Astrocyte (in vitro differentiated cells and primary cell): Measurements from ENCODE around the gene TTYH1. TPM values are rescaled to one million over a fixed set of nuclear protein-coding genes. Genes with fewer than 3 reads are reported as not detected.

Experiments
- DNase-seq: peaks from one replicate; pipeline ENCODE4 v3.0.0-alpha.2; 2010; ENCODE audit warnings: low read depth
- FAIRE-seq: peaks from 2 replicates; lab custom pipeline; 2011; peaks lifted over from hg19 to GRCh38; lab: Jason Lieb, UNC
- H2AFZ ChIP-seq: 2 replicates; pipeline ENCODE4 v1.6.0; 2012; ENCODE audit warnings: low read depth, low read length, inconsistent platforms
- H3K27ac ChIP-seq: 2 replicates; pipeline ENCODE4 v1.5.1; 2011; ENCODE audit warnings: low read depth, low read length, inconsistent platforms
- H3K27me3 ChIP-seq: 2 replicates; pipeline ENCODE4 v1.6.0; 2011; ENCODE audit warnings: low read length, inconsistent platforms; ENCODE audit not compliant: insufficient read depth
- H3K36me3 ChIP-seq: 2 replicates; pipeline ENCODE4 v1.5.1; 2011; ENCODE audit warnings: low read length, inconsistent platforms; ENCODE audit not compliant: insufficient read depth
- H3K4me1 ChIP-seq: 2 replicates; pipeline ENCODE4 v1.5.1; 2011; ENCODE audit warnings: low read length, inconsistent platforms; ENCODE audit not compliant: insufficient read depth
- H3K4me2 ChIP-seq: 2 replicates; pipeline ENCODE4 v1.6.0; 2012; ENCODE audit warnings: low read length, inconsistent platforms
- H3K4me3 ChIP-seq: 2 replicates; pipeline ENCODE4 v1.5.1; 2011; ENCODE audit warnings: low read depth, mild to moderate bottlenecking, low read length, inconsistent platforms; ENCODE audit not compliant: insufficient read depth
- H3K79me2 ChIP-seq: 2 replicates; pipeline ENCODE4 v1.6.0; 2012; ENCODE audit warnings: mild to moderate bottlenecking, low read length, inconsistent platforms; ENCODE audit not compliant: insufficient read depth
- H3K9ac ChIP-seq: 2 replicates; pipeline ENCODE4 v1.6.0; 2012; ENCODE audit warnings: mild to moderate bottlenecking, low read length, inconsistent platforms
- H3K9me3 ChIP-seq: 2 replicates; pipeline ENCODE4 v1.5.1; 2012; ENCODE audit warnings: low read depth, mild to moderate bottlenecking, low read length, inconsistent platforms; ENCODE audit not compliant: insufficient read depth
- H4K20me1 ChIP-seq: 2 replicates; pipeline ENCODE4 v1.6.0; 2012; ENCODE audit warnings: low read length, inconsistent platforms; ENCODE audit not compliant: insufficient read depth
- H3K27ac Mint-ChIP-seq: one replicate; pipeline ENCODE4 v1.8.0; 2021; ENCODE audit warnings: mild to moderate bottlenecking, mixed read lengths; ENCODE audit not compliant: unreplicated experiment
- H3K27me3 Mint-ChIP-seq: one replicate; pipeline ENCODE4 v1.8.0; 2021; ENCODE audit warnings: low read depth, mixed read lengths; ENCODE audit not compliant: unreplicated experiment
- H3K36me3 Mint-ChIP-seq: one replicate; pipeline ENCODE4 v1.8.0; 2021; ENCODE audit warnings: low read depth, mixed read lengths; ENCODE audit not compliant: unreplicated experiment
- H3K4me1 Mint-ChIP-seq: one replicate; pipeline ENCODE4 v1.8.0; 2021; ENCODE audit warnings: low read depth, mixed read lengths; ENCODE audit not compliant: unreplicated experiment
- H3K4me3 Mint-ChIP-seq: one replicate; pipeline ENCODE4 v1.8.0; 2021; ENCODE audit warnings: mild to moderate bottlenecking, moderate library complexity, mixed read lengths; ENCODE audit not compliant: unreplicated experiment
- H3K9me3 Mint-ChIP-seq: one replicate; pipeline ENCODE4 v1.8.0; 2021; ENCODE audit warnings: mild to moderate bottlenecking, mixed read lengths; ENCODE audit not compliant: unreplicated experiment
- EZH2 ChIP-seq: IDR thresholded peaks from 2 replicates; pipeline ENCODE4 v1.6.1; 2012; ENCODE audit warnings: mild to moderate bottlenecking, low read length, inconsistent platforms; ENCODE audit not compliant: insufficient read depth
- total RNA-seq: library from RNA; stranded (reverse); gene quantifications from 2 replicates; pipeline ENCODE4 v1.2.1, GENCODE V29; 2021
- TF ChIP-seq, protein P1 (sequence below): IDR thresholded peaks from 2 replicates; pipeline ENCODE4 v1.5.1; 2011; ENCODE audit warnings: low read depth, mild to moderate bottlenecking, inconsistent platforms, low read length, moderate library complexity; ENCODE audit not compliant: insufficient read depth

TTYH1 gene
- total RNA-seq, 1 donor from 2014 or later, result 8.4 TPM

GRCh38 chr19:54455786-54456422 lies 40.6 kb downstream of the TTYH1 start:
- no peak overlapping the region for H3K4me2 ChIP-seq
- no peak overlapping the region for H3K9ac ChIP-seq
- peaks cover 92% of the 10 kb centered on the region for H3K79me2 ChIP-seq
- H3K9me3 Mint-ChIP-seq, result peaks cover 1% of the 10 kb centered on the region
- peaks cover 94% of the 10 kb centered on the region for H4K20me1 ChIP-seq
- no peaks in the 10 kb centered on the region for H3K9me3 ChIP-seq
- no peaks in the 10 kb centered on the region for H3K27me3 ChIP-seq
- no peak overlapping the region for H3K27ac ChIP-seq
- no peak overlapping the region for H3K4me3 ChIP-seq
- no peak overlapping the region for H2AFZ ChIP-seq
- peaks cover 36% of the 10 kb centered on the region for H3K36me3 ChIP-seq
- peaks cover 27% of the 10 kb centered on the region for H3K36me3 Mint-ChIP-seq
- H3K4me3 Mint-ChIP-seq, result no peak overlapping the region
- DNase-seq, result no peak
- H3K27ac Mint-ChIP-seq, result no peak overlapping the region
- H3K4me1 Mint-ChIP-seq, result peaks cover 16% of the 10 kb centered on the region
- no peak for FAIRE-seq
- TF ChIP-seq, protein P1, sequence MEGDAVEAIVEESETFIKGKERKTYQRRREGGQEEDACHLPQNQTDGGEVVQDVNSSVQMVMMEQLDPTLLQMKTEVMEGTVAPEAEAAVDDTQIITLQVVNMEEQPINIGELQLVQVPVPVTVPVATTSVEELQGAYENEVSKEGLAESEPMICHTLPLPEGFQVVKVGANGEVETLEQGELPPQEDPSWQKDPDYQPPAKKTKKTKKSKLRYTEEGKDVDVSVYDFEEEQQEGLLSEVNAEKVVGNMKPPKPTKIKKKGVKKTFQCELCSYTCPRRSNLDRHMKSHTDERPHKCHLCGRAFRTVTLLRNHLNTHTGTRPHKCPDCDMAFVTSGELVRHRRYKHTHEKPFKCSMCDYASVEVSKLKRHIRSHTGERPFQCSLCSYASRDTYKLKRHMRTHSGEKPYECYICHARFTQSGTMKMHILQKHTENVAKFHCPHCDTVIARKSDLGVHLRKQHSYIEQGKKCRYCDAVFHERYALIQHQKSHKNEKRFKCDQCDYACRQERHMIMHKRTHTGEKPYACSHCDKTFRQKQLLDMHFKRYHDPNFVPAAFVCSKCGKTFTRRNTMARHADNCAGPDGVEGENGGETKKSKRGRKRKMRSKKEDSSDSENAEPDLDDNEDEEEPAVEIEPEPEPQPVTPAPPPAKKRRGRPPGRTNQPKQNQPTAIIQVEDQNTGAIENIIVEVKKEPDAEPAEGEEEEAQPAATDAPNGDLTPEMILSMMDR, result no peak
- no peak for TF ChIP-seq EZH2
- peaks cover 13% of the 10 kb centered on the region for H3K4me1 ChIP-seq
- no peaks in the 10 kb centered on the region for H3K27me3 Mint-ChIP-seq

DNA sequence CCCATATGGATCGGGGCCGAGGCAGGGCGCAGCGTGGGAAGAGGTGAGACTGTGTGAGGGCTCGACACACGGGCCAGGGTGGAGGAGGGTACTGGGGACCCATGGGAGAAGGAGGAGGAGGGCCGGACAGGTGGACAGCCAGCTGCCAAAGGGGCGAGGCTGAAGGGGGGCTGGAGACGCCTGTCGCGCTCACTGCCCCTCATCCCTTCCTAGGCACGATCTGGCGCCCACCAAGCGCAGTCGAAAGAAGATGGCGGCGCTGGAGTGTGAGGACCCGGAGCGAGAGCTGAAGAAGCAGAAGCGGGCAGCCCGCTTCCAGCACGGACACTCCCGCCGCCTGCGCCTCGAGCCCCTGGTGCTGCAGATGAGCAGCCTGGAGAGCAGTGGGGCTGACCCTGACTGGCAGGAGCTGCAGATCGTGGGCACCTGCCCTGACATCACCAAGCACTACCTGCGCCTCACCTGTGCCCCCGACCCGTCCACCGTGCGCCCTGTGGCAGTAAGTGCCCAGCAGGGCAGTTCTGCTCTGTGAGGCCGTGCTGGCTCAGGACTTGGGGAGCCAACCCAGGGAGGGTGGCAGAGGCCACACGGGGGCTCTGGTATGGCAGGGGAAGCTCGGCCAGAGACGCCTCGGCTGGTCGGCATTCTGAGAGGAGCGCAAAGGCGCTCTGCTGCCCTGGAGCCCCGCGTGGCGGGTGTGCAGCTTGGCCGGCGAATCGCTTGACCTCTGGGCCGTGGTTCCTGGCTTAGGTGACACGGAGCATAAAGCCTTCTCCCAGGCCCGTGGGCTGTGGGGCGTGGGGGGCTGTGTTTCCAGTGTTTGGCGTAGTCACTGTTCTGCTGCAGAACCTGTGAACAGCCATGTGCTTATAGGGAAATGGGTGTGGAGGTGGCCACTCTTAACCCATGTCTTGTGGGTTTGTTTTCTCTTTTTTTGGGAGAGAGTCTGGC lies 41.4 kb downstream of the TTYH1 start:
- DNase-seq, result no peak
- H3K4me3 Mint-ChIP-seq, result no peak overlapping the region
- H3K27me3 ChIP-seq, result no peaks in the 10 kb centered on the region
- H2AFZ ChIP-seq, result no peak overlapping the region
- no peak overlapping the region for H3K9ac ChIP-seq
- H3K27ac Mint-ChIP-seq, result no peak overlapping the region
- H3K9me3 Mint-ChIP-seq, result no peaks in the 10 kb centered on the region
- no peaks in the 10 kb centered on the region for H3K27me3 Mint-ChIP-seq
- H3K4me2 ChIP-seq, result no peak overlapping the region
- peaks cover 85% of the 10 kb centered on the region for H3K79me2 ChIP-seq
- peaks cover 29% of the 10 kb centered on the region for H3K36me3 Mint-ChIP-seq
- TF ChIP-seq, protein P1, result no peak
- no peak for TF ChIP-seq EZH2
- H4K20me1 ChIP-seq, result peaks cover 93% of the 10 kb centered on the region
- FAIRE-seq, result no peak
- H3K27ac ChIP-seq, result no peak overlapping the region
- peaks cover 9% of the 10 kb centered on the region for H3K4me1 Mint-ChIP-seq
- no peaks in the 10 kb centered on the region for H3K9me3 ChIP-seq
- no peak overlapping the region for H3K4me3 ChIP-seq
- peaks cover 36% of the 10 kb centered on the region for H3K36me3 ChIP-seq
- peaks cover 5% of the 10 kb centered on the region for H3K4me1 ChIP-seq
